Psoas muscle (tissue), 8 donors: Measurements from ENCODE around the gene CERS6. TPM values are rescaled to one million over a fixed set of nuclear protein-coding genes. Genes with fewer than 3 reads are reported as not detected.

Source experiments
- ATAC-seq, 4 donors: fragments of 200-7000 bp; cut with Tn5 transposase; one replicate each; pipeline ENCODE4 v1.9.1; 2020; ENCODE audit warnings: moderate library complexity in 3 of 4, mild to moderate bottlenecking in 2 of 4
- DNase-seq, 2 donors: peaks; one replicate each; pipeline ENCODE4 v3.0.0-alpha.2; 2020
- H3K27ac ChIP-seq: fragments of 200-600 bp; one replicate; pipeline ENCODE4 v1.8.0; 2022
- H3K27me3 ChIP-seq, 3 donors: fragments of 200-600 bp in 1 of 3; one replicate each; pipeline versions ENCODE4 v1.6.1 to v1.8.0; 2013 to 2022; ENCODE audit warnings: low read length in 2 of 3, mild to moderate bottlenecking in 2 of 3, moderate library complexity in 1 of 3; ENCODE audit not compliant: insufficient read depth in 3 of 3
- H3K36me3 ChIP-seq, 2 donors: fragments of 200-600 bp in 1 of 2; one replicate each; pipeline versions ENCODE4 v1.6.1 to v1.8.0; 2013 to 2022; ENCODE audit warnings: low read depth in 1 of 2, mild to moderate bottlenecking in 1 of 2, moderate library complexity in 1 of 2; ENCODE audit not compliant: insufficient read depth in 1 of 2
- H3K4me1 ChIP-seq: fragments of 200-600 bp; one replicate; pipeline ENCODE4 v1.8.0; 2022
- H3K4me3 ChIP-seq: fragments of 200-600 bp; one replicate; pipeline ENCODE4 v1.8.0; 2022; ENCODE audit warnings: mild to moderate bottlenecking
- H3K9me3 ChIP-seq: fragments of 200-600 bp; one replicate; pipeline ENCODE4 v1.8.0; 2022
- CTCF ChIP-seq: fragments of 200-600 bp; IDR thresholded peaks from one replicate; pipeline ENCODE4 v1.8.0; 2022; ENCODE audit warnings: antibody characterized with exemption
- WGBS, 3 donors: extraction: QIAGEN DNeasy Blood & Tissue Kit; methylation state at CpG; one replicate each; pipeline versions ENCODE4 v1.1.6 to v1.1.7; 2013; 5-methylcytosine and 5-hydroxymethylcytosine counted together
- intact Hi-C, 2 donors: fragments of 100-400 bp; cut with DNase I; formaldehyde crosslinking; loops; one replicate each; pipeline versions ENCODE4 v1.11.0 to v1.14.2; 2022
- polyA plus RNA-seq, 3 donors: library from polyadenylated mRNA; stranded (reverse); fragments of 200-250 nt; gene quantifications; one replicate each; pipeline ENCODE4 v1.2.3, GENCODE V29; 2013
- total RNA-seq, 4 donors: library from RNA; stranded (reverse); fragmentation: NEBNext Ultra II Directional in 2 of 4; extraction: Animal tissue kit (Norgen Biotek cat#: 25700) in 2 of 4; gene quantifications; one replicate each; pipeline versions ENCODE4 v1.2.1 to v1.2.4, GENCODE V29; 2021 to 2023
- donor health status: healthy with polysubstance abuse.
- donor health status: DM: no; HTN: no; CAD: no; lungs with moderate emphysema.
- donor health status: Bipolar disorder and iron deficiency.
- donor health status: healthy.
- donor health status: DM: yes; HTN: yes; CAD: no.
- donor health status: DM: no; HTN: no; CAD: no.
- donor health status: DM: no; HTN: no; CAD: no.
- donor health status: DM: yes; HTN: yes; CAD: no.

Gene CERS6
- total and polyA plus RNA-seq, 7 donors, result 4.8 to 18.1 (median 11.2) TPM

DNA sequence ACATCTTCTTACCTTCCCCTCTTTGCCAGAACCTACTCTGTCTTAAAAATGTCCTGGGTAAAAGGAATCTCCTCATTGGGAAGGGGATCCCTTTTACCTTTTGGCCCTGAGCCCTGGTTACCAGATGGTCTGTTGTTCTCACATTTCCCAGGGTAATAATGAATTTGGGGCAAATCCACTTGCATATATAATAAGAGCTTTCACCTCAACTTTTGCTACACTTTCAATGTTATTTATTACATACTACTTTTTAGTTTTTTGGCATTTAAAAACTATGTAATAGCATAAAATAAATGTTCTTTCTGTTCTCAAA lies 15.0 kb downstream of the CERS6 start:
- intact Hi-C loops, result no loop called here
- Histone ChIP-seq H3K27ac (no peak overlapping the region), H3K36me3 (no peaks in the 10 kb centered on the region), H3K4me1 (peaks cover 14% of the 10 kb centered on the region), H3K27me3 (no peaks in the 10 kb centered on the region), H3K4me3 (no peak overlapping the region), H3K9me3 (no peaks in the 10 kb centered on the region)
- ATAC-seq (no peak), DNase-seq (no peak)
- TF ChIP-seq CTCF, result no peak

GRCh38 chr2:168475636-168476035 lies 19.6 kb downstream of the CERS6 start:
- Histone ChIP-seq H3K4me3 (no peak overlapping the region), H3K4me1 (no peaks in the 10 kb centered on the region), H3K27ac (no peak overlapping the region), H3K36me3 (no peaks in the 10 kb centered on the region), H3K9me3 (no peaks in the 10 kb centered on the region), H3K27me3 (no peaks in the 10 kb centered on the region)
- intact Hi-C loops, result no loop called here
- WGBS, 3 donors, result 81 to 92% (median 86%) methylated on average over 4 of the region's 4 CpGs
- no peak for TF ChIP-seq CTCF
- ATAC-seq (peak in 1 of 4 donors; percentile 42), DNase-seq (no peak)

- peaks cover 10% of the 10 kb centered on the region for H3K4me1 ChIP-seq
- no peak for TF ChIP-seq CTCF
- no peak for DNase-seq
- intact Hi-C loops, result no loop called here
- no peak overlapping the region for H3K4me3 ChIP-seq
- WGBS, 3 donors, result 89 to 94% (median 92%) methylated on average over 1 of the region's 1 CpG
- peak in 1 of 4 donors; percentile 38 for ATAC-seq
- no peaks in the 10 kb centered on the region for H3K27me3 ChIP-seq
- no peaks in the 10 kb centered on the region for H3K9me3 ChIP-seq
- H3K36me3 ChIP-seq, result no peaks in the 10 kb centered on the region
- no peak overlapping the region for H3K27ac ChIP-seq
Observed at GRCh38 chr2:168478206-168478605, 22.1 kb downstream of the CERS6 start.

DNA sequence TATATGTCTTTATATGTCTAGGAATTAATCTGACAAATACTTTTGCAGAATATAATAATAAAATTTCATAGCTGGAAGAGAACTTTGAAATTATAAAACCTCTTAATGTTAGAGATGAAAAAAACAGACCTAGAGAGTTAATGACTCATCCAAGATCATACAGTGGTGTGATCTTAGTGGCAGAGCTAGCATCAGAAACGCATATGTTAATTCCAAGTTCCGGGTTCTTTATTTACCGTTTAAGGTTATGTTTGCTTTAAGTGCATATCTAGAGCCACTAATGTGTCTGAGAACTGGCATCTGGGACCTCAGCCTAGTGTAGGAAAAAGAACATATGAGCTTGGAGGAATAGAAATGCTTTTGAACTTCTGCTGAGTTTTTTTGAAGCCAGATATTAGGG lies 24.3 kb downstream of the CERS6 start:
- ATAC-seq, result no peak
- H3K36me3 ChIP-seq, result no peaks in the 10 kb centered on the region
- peaks cover 15% of the 10 kb centered on the region for H3K4me1 ChIP-seq
- intact Hi-C loops, result no loop called here
- no peak overlapping the region for H3K4me3 ChIP-seq
- H3K9me3 ChIP-seq, result no peaks in the 10 kb centered on the region
- H3K27ac ChIP-seq, result no peak overlapping the region
- 89 to 93% (median 90%) methylated on average over 3 of the region's 3 CpGs for WGBS, 3 donors
- no peak for TF ChIP-seq CTCF
- DNase-seq, result no peak
- no peaks in the 10 kb centered on the region for H3K27me3 ChIP-seq

DNA sequence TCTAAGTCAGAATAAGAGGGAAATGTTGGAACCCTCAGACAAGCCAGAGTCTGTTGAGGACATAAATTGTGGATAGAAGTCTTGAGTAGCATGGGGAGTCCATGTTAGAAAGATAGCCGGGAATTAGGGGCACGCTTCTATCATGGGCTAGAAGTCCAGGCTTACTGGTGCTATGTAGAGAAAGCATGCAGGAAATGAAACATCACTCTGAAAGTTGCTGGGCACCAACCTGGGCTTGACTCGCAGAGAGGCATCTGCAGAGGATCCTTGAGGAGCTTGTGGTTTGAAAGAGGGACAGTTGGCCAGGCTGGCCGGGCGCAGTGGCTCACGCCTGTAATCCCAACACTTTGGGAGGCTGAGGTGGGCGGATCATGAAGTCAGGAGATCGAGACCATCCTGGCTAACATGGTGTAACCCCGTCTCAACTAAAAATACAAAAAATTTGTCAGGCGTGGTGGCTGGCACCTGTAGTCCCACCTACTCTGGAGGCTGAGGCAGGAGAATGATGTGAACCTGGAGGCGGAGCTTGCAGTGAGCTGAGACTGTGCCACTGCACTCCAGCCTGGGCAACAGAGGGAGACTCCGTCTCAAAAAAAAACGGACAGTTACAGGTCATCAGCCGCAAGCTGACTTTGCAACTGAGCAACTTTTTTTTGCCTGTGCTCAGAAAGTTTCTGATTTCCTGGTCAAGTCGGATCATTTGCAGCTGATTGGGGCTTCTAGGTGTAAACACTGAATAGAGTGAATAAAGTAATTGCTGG lies 24.9 kb downstream of the CERS6 start:
- H3K27me3 ChIP-seq, result no peaks in the 10 kb centered on the region
- no peak for TF ChIP-seq CTCF
- ATAC-seq, result no peak
- intact Hi-C loops, result no loop called here
- H3K27ac ChIP-seq, result no peak overlapping the region
- H3K9me3 ChIP-seq, result no peaks in the 10 kb centered on the region
- H3K36me3 ChIP-seq, result no peaks in the 10 kb centered on the region
- H3K4me3 ChIP-seq, result no peak overlapping the region
- 87 to 95% (median 88%) methylated on average over 15 of the region's 15 CpGs for WGBS, 3 donors
- peaks cover 15% of the 10 kb centered on the region for H3K4me1 ChIP-seq
- DNase-seq, result no peak
